NCI-H82 (cell line): Measurements from ENCODE around the gene HPX.
A peak's percentile ranks its signal among the peaks of the same experiment; 100 is the strongest.

Experiments used
- DNase-seq: peaks from one replicate; lab custom pipeline; 2025; lab: John Stamatoyannopoulos, UW

HPX gene

DNA sequence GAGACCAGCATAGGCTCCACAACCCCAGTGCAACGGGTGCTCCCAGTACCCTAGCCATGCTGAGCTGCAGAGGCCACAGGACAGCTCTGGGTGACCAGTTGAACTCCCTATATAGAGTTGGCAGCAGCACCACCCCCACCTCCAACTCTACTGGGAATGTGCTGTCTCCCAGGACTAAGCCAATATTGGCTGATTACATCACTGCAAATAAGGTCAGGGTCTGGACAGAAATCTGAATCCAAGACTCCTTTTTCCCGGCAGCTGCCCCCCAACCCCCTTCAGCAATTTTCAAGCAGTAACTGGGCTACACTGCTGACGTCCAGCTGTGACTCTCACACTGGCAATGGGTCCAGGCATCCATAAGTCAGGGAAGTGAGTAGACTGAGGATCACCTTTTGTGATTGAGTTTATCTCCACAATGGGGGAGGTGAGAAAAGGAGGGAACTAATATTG lies at the start of gene HPX:
Gene HPX, minus strand, starts transcription at position 82 of the 453 bp plus-strand sequence. Its CDS starts 24 bp downstream, at position 58.
- DNase-seq: no peak

DNA sequence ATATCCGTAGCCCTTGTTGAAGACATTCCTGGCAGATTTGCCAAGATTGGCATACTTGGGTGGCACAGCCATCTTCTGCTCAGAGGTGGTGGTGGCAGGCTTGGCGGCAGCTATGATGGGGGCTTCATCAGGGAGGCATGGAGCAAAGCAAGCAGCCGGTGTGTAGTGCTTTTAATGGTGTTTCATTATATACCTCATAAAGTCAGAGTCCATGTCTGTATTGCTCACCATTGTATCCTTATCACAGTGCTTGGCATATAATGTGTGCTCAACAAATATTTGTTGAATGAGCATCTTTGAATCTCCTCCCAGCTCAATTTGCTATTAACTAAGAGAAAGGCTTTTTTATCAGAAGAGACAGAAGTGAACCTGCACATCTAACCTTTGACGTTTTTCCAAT lies 48.5 kb upstream of the HPX start:
- no peak for DNase-seq

DNA sequence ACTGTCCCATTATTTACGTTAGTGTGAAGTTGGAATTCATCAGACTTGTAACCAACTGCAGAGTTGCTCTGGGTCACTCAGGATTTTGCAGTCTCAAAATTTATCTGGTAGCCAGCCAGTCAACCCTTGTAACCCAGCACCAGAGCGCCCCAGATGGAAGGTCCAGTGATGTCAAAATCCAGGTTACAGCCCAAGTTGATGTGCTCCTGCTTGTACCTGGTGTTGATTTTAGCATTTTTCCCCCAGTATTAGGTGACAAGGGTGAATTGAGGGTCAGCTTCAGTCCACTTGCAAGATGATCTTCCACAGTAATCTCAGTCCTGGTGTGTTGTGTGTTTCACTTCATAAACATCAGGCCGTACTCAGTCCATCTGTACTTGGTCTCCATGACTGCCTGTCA lies 48.0 kb upstream of the HPX start:
- DNase-seq: no peak

- no peak for DNase-seq
Observed at GRCh38 chr11:6488342-6488741, 47.6 kb upstream of the HPX start.

DNA sequence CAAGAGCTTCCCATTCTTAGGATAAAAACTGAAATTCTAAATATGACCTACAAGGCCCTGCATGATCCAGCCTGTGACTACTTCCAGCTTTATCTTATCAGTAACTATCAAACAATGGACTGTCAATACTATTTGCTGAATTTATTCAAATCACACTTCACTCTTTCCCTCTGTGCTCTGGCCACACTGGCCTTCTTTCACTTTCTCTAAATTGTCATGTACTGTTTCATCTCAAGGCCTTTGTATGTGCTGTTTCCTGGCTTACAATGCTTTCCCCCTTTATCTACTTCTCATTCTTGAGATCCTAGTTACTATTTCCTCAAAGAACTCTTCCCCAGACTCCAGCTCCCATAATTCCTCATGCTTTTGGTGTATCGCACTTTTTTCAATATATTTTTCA lies 46.2 kb upstream of the HPX start:
- no peak for DNase-seq

GRCh38 chr11:6486256-6486655 lies 45.5 kb upstream of the HPX start:
- DNase-seq: no peak

DNA sequence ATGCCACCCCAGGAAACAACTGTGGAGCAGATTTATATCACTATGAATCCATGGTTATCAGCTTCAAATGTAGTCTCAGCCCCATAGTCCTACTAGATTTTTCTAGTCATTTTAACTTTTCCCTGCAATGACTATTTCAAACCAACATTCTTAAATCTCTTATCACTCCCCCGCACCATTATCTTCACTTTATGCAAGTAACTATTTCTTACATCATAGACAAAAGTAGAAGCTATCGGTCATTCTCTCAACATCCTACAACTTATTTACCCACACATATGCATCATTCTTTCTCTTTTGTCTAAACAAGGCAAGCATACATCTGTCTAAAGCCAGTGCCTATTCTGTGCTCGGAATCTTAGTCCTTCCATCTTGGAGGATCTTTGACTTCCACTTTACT lies 44.9 kb upstream of the HPX start:
- DNase-seq: no peak

- DNase-seq: no peak
Observed at GRCh38 chr11:6483015-6483414, 42.2 kb upstream of the HPX start.

DNA sequence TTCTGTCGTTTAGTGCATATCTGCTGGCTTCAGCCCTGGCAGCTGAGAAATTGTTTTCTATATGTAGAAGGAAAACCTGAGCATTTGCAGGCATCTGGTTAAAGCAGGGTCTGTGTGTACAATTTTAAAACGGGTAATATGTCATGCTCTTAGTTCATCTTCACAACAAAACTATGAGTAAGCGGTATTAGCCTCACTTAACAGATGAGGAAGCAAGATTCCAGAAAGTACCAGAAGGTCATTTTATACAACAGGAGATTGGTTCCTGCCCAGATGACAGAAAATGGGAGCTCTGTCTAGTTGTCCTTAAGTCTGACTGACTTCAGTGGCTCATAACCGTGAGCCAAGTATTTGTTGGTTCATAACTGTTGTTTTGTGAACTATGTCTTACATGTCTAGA lies 41.7 kb upstream of the HPX start:
- DNase-seq: no peak

DNA sequence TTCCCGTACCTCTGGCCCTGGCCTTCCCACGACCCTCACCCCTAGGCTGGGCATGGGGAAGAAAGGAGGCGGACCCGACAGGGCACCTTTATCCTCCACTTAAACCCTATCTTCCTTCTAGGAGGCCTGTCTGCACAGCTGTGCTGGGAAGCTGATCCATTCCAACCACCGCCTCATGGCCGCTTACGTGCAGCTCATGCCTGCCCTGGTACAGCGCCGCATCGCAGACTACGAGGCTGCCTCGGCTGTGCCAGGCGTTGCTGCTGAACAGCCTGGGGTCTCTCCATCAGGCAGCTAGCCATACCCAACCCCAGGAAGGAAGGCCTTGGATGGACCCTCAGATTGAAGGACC lies 41.1 kb upstream of the HPX start:
- peak; percentile 12 for DNase-seq

DNA sequence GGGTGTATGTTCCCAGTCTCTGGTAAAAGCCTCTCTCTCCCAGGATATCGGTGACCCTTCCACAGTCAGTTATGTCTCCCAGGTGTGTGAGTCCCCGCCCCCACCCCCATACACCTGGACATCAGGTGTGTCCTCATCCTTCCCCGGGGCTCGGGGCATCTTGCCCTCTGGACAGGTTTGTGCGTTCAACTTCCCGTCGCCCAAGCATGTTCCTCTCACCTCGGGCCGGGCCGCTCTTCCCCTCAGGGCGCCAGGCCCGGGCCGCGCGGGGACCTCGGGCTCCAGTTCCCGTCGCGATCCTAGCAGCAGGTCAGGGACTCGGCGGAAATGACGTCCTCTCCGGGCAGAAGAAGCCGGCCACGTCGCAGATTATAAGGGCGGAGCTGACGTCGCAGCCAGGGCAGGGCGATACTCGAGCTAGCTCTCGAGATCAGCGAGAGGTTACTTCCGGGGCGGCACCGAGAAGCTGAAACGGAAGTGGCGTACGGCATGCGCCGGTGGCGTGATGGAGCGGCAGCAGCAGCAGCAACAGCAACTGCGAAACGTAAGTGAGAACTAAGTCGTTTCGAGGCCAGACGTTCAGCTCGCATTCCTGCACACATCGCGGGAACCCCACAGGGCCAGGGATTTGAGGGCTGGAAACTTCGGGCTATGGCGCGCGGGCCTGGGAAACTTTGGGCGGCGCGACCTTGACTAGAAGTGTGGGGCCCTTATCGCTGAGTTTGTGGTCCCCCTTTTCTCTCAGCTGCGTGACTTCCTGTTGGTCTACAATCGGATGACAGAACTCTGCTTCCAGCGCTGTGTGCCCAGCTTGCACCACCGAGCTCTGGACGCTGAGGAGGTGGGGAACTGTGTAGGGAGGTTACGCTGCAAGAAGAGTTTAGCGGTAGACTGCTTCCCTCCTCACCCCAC lies 40.5 kb upstream of the HPX start, which contains the start of the genes ARFIP2 and TIMM10B:
Gene ARFIP2, minus strand, starts transcription at position 320 of the 912 bp plus-strand sequence. CDS start 910 bp downstream, outside the sequence.
Gene TIMM10B, plus strand, starts transcription at position 490 of the 912 bp plus-strand sequence. Its CDS starts 16 bp downstream, at position 506.
- peak; percentile 97 for DNase-seq

DNA sequence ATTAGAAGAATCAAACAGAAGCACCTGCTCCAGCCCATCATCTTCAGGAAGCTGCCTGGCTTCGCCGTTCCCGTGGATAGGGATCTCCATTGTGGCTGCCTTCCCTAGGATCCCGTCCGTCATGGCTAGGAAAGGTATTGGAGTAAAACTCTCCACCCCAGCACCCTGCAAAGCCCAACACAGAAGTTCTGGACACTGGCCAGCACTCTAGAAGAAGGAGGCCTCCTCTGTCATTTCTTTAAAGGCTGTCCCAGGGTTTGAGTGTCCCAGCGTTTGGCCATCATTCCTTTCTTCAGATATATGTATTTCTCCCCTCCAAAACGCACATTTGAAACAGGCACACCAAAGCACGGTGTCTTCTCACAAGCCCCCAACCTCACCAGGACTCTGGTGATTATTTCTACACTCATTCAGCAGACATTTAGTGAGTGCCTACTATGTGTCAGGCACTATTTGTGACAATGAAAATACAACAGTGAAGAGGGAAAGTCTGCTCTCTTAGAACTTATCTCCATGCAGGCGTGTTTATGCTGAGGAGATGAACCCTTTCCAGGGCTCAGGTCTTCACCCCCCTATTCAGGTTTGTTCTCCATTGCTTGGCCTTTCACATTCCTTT lies 39.6 kb upstream of the HPX start:
- DNase-seq: no peak

GRCh38 chr11:6476571-6476970 lies 35.8 kb upstream of the HPX start:
- no peak for DNase-seq

DNA sequence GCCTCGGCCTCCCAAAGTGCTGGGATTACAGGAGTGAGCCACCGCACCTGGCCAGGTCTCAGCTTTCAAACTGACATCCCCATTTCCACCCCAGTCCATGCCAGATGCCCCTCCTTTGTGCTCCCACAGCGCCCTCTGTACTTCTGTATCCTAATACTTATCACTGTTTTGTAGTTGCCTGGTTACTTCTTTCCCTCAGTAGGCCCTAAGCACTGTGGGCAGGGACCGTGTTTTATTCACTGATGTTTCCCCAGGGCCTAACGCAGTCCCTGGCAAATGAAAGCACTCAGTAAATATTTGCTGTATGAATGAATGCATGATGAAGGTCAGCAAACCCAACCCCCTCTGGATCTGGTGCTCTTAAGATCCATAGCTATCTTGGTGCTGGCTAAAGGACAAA lies 35.1 kb upstream of the HPX start:
- DNase-seq: peak; percentile 30

GRCh38 chr11:6474806-6475500 lies 34.2 kb upstream of the HPX start:
- DNase-seq: no peak

GRCh38 chr11:6474413-6474792 lies 33.6 kb upstream of the HPX start:
- DNase-seq: no peak

- peak; percentile 91 for DNase-seq
Observed at GRCh38 chr11:6473451-6474412, 32.9 kb upstream of the HPX start, which contains the start of gene TRIM3. Gene TRIM3, minus strand, starts transcription at chr11:6473941. Its CDS starts 8,246 bp downstream, at chr11:6465695.

GRCh38 chr11:6472934-6473333 lies 32.1 kb upstream of the HPX start:
- peak; percentile 13 for DNase-seq

- DNase-seq: no peak
Observed at GRCh38 chr11:6469599-6469998, 28.8 kb upstream of the HPX start.

DNA sequence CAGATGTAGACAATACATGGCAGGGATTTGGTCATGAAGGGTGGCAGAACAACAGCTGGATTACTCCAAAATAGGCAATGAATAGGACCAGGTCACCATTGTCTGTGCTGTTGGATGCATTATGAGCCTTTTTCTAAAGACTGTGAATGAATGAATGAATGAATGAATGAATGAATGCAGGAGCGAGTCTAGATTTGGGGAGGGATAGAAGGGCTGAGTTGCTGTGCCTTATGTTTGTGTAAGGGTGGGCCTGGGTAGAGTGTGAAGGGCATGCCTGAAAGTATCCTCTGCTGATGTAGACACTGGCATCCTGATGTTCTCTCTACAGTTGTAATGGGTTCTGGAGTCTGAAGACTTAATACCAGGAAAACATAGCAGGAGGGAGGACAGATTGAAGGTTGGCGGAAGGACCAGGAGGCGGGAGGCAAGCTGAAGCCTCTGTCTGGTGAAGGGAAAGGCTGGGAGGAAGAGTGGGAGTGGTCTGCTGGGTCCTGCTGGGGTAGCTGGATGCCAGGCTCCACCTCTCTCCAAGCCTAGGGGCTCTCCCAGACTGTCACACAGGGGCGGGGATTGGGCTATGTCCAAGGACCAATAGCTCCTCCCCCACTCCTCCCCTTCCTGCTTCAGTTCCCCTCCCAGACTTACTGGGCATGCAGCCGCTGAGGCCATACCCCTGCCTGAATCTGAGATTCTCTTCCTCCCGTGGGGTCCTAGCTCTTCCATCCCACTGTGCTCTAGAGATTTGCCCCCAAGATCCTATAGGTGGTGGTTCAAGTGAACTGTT lies 28.1 kb upstream of the HPX start:
- peak; percentile 96 for DNase-seq

DNA sequence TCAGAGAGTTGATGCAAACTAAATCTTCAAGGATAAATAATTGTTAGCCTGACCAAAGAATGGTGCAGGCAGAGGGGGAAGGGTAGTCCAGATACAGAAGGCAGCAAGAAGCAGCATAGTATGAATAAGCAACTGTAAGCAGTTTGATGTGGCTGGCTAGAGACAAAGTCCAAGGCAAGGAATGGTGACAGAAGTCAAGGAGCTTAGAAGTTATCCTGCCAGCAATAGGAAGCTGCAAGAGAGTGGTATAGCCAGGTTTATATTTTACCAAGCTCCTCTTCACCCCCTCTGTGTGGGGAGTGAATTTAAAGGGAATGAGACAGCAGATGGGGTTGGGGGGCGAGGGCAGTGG lies 18.3 kb upstream of the HPX start:
- no peak for DNase-seq
